ENCODE measurements around the gene MED4.

GRCh38 chr13:48050550-48050949, 44.4 kb downstream of the MED4 start:
- TF ChIP-seq POLR2A (IDR thresholded peaks at IDR 0.05; ENCODE audit: borderline replicate concordance, extremely low read depth, insufficient read depth, insufficient read length) (no peak), TCF7L2 (IDR thresholded peaks at IDR 0.05; ENCODE audit: borderline replicate concordance, extremely low read depth, insufficient read depth, insufficient read length) (no peak), POLR2AphosphoS5 (IDR thresholded peaks at IDR 0.05; ENCODE audit: low read depth, low read length) (no peak), EZH2 (IDR thresholded peaks at IDR 0.05) (no peak), ZFX (IDR thresholded peaks at IDR 0.05) (no peak), CBX3 (IDR thresholded peaks at IDR 0.05; ENCODE audit: low read depth) (no peak), EZH2phosphoT487 (IDR thresholded peaks at IDR 0.05; ENCODE audit: borderline replicate concordance) (no peak), ATF3 (IDR thresholded peaks at IDR 0.05) (no peak), CEBPB (IDR thresholded peaks at IDR 0.05; ENCODE audit: low read depth) (no peak), SIN3A (IDR thresholded peaks at IDR 0.05; ENCODE audit: low read depth) (no peak), YY1 (IDR thresholded peaks at IDR 0.05; ENCODE audit: extremely low read depth, insufficient replicate concordance, low read depth, low read length) (no peak)
- TF ChIP-seq, protein P1, sequence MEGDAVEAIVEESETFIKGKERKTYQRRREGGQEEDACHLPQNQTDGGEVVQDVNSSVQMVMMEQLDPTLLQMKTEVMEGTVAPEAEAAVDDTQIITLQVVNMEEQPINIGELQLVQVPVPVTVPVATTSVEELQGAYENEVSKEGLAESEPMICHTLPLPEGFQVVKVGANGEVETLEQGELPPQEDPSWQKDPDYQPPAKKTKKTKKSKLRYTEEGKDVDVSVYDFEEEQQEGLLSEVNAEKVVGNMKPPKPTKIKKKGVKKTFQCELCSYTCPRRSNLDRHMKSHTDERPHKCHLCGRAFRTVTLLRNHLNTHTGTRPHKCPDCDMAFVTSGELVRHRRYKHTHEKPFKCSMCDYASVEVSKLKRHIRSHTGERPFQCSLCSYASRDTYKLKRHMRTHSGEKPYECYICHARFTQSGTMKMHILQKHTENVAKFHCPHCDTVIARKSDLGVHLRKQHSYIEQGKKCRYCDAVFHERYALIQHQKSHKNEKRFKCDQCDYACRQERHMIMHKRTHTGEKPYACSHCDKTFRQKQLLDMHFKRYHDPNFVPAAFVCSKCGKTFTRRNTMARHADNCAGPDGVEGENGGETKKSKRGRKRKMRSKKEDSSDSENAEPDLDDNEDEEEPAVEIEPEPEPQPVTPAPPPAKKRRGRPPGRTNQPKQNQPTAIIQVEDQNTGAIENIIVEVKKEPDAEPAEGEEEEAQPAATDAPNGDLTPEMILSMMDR (IDR thresholded peaks at IDR 0.05 in 2 of 3, conservative IDR thresholded peaks at IDR 0.05 in 1 of 3; ENCODE audit: borderline replicate concordance in 1 of 3, insufficient read depth in 1 of 3, low read depth in 2 of 3, low read length in 2 of 3) = no peak

All from HCT116 (cell line).